Adrenal gland (tissue), 12 donors: Measurements from ENCODE around the gene AVP. TPM values are rescaled to one million over a fixed set of nuclear protein-coding genes. Genes with fewer than 3 reads are reported as not detected.
A peak's percentile ranks its signal among the peaks of the same experiment; 100 is the strongest.

Source experiments
- DNase-seq, 7 donors: peaks; one replicate each; pipeline ENCODE4 v3.0.0-alpha.2; 2019 to 2020
- H3K27ac ChIP-seq, 5 donors: fragments of 200-600 bp; sonication (generic) in 4 of 5; 1 replicate in 3 of 5; 2 replicates in 2 of 5; pipeline versions ENCODE4 v1.5.1 to v1.8.0; 2016 to 2020; ENCODE audit warnings: mild to moderate bottlenecking in 1 of 5
- H3K27me3 ChIP-seq: fragments of 200-600 bp; 2 replicates; pipeline ENCODE4 v1.8.0; 2021
- H3K36me3 ChIP-seq, 2 donors: fragments of 200-600 bp; replicated peaks in 1 of 2; 1 replicate in 1 of 2; 2 replicates in 1 of 2; pipeline versions ENCODE4 v1.5.1 to v1.8.0; 2018 to 2022
- H3K4me1 ChIP-seq, 2 donors: fragments of 200-600 bp; replicated peaks in 1 of 2; 1 replicate in 1 of 2; 2 replicates in 1 of 2; pipeline versions ENCODE4 v1.5.1 to v1.8.0; 2018 to 2021
- H3K4me3 ChIP-seq, 4 donors: fragments of 200-600 bp; sonication (generic) in 3 of 4; one replicate each; pipeline ENCODE4 v1.5.1; 2016 to 2018
- H3K9me3 ChIP-seq, 3 donors: fragments of 200-600 bp; sonication (generic) in 1 of 3; replicated peaks in 1 of 3; 1 replicate in 2 of 3; 2 replicates in 1 of 3; pipeline versions ENCODE4 v1.5.1 to v1.8.0; 2016 to 2021
- POLR2A ChIP-seq, 2 donors: fragments of 450-650 bp; IDR thresholded peaks; one replicate each; pipeline ENCODE4 v1.6.1; 2017; ENCODE audit warnings: antibody characterized with exemption in 2 of 2, mild to moderate bottlenecking in 2 of 2, moderate library complexity in 1 of 2
- WGBS, 4 donors: extraction: QIAGEN DNeasy Blood & Tissue Kit in 2 of 4; methylation state at CpG; one replicate each; pipeline versions ENCODE4 v1.1.5 to v1.1.7; 2013 to 2017; 5-methylcytosine and 5-hydroxymethylcytosine counted together
- intact Hi-C, 2 donors: fragments of 100-400 bp; cut with DNase I; formaldehyde crosslinking; loops; one replicate each; pipeline versions ENCODE4 v1.14.1 to v1.15.0; 2022 to 2023
- polyA plus RNA-seq, 3 donors: library from polyadenylated mRNA; stranded (reverse); fragments of 200-250 nt in 2 of 3; fragments of 350-450 nt in 1 of 3; fragmentation: Illumina TruSeq in 1 of 3; extraction: RNeasy Lipid Tissue Mini Kit (QIAGEN cat#74804) in 1 of 3; gene quantifications; one replicate each; pipeline ENCODE4 v1.2.3, GENCODE V29; 2013 to 2014
- total RNA-seq, 9 donors: library from RNA; depleted of rRNA in 4 of 9; stranded (reverse); fragments of >200 nt in 4 of 9; fragments of 120-200 nt in 1 of 9; fragmentation: NEBNext Ultra II Directional in 1 of 9; extraction: Animal tissue kit (Norgen Biotek cat#: 25700) in 1 of 9; gene quantifications; one replicate each; pipeline versions ENCODE4 v1.1.0 to v1.2.4, GENCODE V29; 2013 to 2023
- TF ChIP-seq, protein P1 (sequence below), 6 experiments: fragments of 450-650 bp in 4 of 6; fragments of 200-600 bp in 2 of 6; sonication (generic) in 1 of 6; IDR thresholded peaks; 1 replicate in 5 of 6; 2 replicates in 1 of 6; pipeline versions ENCODE4 v1.5.1 to v1.8.0; 2016 to 2021; ENCODE audit warnings: antibody characterized with exemption in 6 of 6, mild to moderate bottlenecking in 2 of 6, moderate library complexity in 1 of 6
- donor health status: healthy with polysubstance abuse.
- donor health status: Bipolar disorder and iron deficiency.
- donor health status: DM: yes; HTN: yes; CAD: no.
- donor health status: DM: no; HTN: no; CAD: no.
- donor health status: DM: no; HTN: no; CAD: no.
- donor health status: DM: yes; HTN: yes; CAD: no.

Gene AVP
- total and polyA plus RNA-seq, 12 donors: 0.27 to 0.75 (median 0.64) TPM; not detected in 8

DNA sequence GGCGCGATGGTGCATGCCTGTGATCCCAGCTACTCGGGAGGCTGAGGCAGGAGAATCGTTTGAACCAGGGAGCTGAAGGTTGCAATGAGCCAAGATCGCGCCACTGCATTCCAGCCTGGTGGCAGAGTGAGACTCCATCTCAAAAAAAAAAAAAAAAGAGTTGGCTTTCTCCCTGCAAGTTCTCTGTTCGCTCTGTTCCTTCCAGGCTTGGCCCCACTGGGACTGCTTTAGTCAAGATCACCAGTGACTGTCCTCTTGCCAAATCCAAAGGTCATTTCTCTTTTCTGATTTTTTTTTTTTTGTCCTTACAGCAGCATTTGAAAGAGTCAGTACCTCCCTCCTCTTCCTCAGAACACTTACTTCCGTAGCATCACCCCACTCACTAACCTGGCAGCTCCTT, 51.9 kb downstream of the AVP start:
- no peak for TF ChIP-seq POLR2A (IDR thresholded peaks at IDR 0.05)
- TF ChIP-seq, protein P1, sequence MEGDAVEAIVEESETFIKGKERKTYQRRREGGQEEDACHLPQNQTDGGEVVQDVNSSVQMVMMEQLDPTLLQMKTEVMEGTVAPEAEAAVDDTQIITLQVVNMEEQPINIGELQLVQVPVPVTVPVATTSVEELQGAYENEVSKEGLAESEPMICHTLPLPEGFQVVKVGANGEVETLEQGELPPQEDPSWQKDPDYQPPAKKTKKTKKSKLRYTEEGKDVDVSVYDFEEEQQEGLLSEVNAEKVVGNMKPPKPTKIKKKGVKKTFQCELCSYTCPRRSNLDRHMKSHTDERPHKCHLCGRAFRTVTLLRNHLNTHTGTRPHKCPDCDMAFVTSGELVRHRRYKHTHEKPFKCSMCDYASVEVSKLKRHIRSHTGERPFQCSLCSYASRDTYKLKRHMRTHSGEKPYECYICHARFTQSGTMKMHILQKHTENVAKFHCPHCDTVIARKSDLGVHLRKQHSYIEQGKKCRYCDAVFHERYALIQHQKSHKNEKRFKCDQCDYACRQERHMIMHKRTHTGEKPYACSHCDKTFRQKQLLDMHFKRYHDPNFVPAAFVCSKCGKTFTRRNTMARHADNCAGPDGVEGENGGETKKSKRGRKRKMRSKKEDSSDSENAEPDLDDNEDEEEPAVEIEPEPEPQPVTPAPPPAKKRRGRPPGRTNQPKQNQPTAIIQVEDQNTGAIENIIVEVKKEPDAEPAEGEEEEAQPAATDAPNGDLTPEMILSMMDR (IDR thresholded peaks at IDR 0.05): no peak
- Histone ChIP-seq H3K9me3 (no peaks in the 10 kb centered on the region), H3K27me3 (no peaks in the 10 kb centered on the region), H3K36me3 (peaks cover 0 to 35% of the 10 kb centered on the region in 2 donors), H3K27ac (no peak overlapping the region), H3K4me3 (no peak overlapping the region), H3K4me1 (no peaks in the 10 kb centered on the region)
- intact Hi-C loops: no loop called here
- DNase-seq: peak in 4 of 7 donors; percentile 29 to 64 (median 47)
- WGBS, 4 donors: 81 to 94% (median 88%) methylated on average over 8 of the region's 8 CpGs

Other genes starting within 250 kb of the AVP start
- gene PCED1A, start 244.1 kb downstream of the AVP start, total RNA-seq: 10 to 100 TPM; 16.8 to 65.8 (median 46.3) TPM
- 100 to 1,000 TPM in 2 of 3 donors, 1 to 10 TPM in 1; 9.6 to 244 (median 129) TPM for gene PCED1A, start 244.1 kb downstream of the AVP start, polyA plus RNA-seq
- 10 to 100 TPM; 28.1 to 45.0 (median 33.8) TPM for gene VPS16, start 244.0 kb downstream of the AVP start, total RNA-seq
- 100 to 1,000 TPM in 1 of 3 donors, 10 to 100 TPM in 2; 24.8 to 115 (median 99.8) TPM for gene VPS16, start 244.0 kb downstream of the AVP start, polyA plus RNA-seq
- 10 to 100 TPM; 33.5 to 62.5 (median 47.7) TPM for gene PTPRA, start 211.2 kb downstream of the AVP start, total RNA-seq
- 10 to 100 TPM; 16.3 to 94.7 (median 16.7) TPM for gene PTPRA, start 211.2 kb downstream of the AVP start, polyA plus RNA-seq
- 1 to 10 TPM in 1 of 9 donors, under 1 TPM in 2, not detected in 6; 0.34 to 1.7 (median 0.65) TPM for gene GNRH2, start 41.1 kb downstream of the AVP start, total RNA-seq
- 1 to 10 TPM in 2 of 3 donors, not detected in 1; 3.1 to 4.2 TPM for gene GNRH2, start 41.1 kb downstream of the AVP start, polyA plus RNA-seq
- gene MRPS26, start 38.7 kb downstream of the AVP start, total RNA-seq: 100 to 1,000 TPM in 3 of 9 donors, 10 to 100 TPM in 6; 67.2 to 144 (median 78.2) TPM
- gene MRPS26, start 38.7 kb downstream of the AVP start, polyA plus RNA-seq: 100 to 1,000 TPM in 2 of 3 donors, 10 to 100 TPM in 1; 27.9 to 145 (median 135) TPM
- gene OXT, start 13.1 kb downstream of the AVP start, total RNA-seq: 1 to 10 TPM in 3 of 9 donors, under 1 TPM in 3, not detected in 3; 0.47 to 1.8 (median 0.97) TPM
- 10 to 100 TPM in 1 of 3 donors, 1 to 10 TPM in 1, not detected in 1; 1.5 to 20.5 TPM for gene OXT, start 13.1 kb downstream of the AVP start, polyA plus RNA-seq
- 10 to 100 TPM; 19.1 to 33.8 (median 28.1) TPM for gene FASTKD5, start 75.1 kb upstream of the AVP start, total RNA-seq
- 10 to 100 TPM in 2 of 3 donors, 1 to 10 TPM in 1; 7.2 to 45.0 (median 12.3) TPM for gene FASTKD5, start 75.1 kb upstream of the AVP start, polyA plus RNA-seq
- 10 to 100 TPM in 1 of 9 donors, 1 to 10 TPM in 8; 3.1 to 10.2 (median 8.2) TPM for gene UBOX5, start 75.1 kb upstream of the AVP start, total RNA-seq
- gene UBOX5, start 75.1 kb upstream of the AVP start, polyA plus RNA-seq: 1 to 10 TPM; 4.8 to 9.2 (median 5.0) TPM
- 10 to 100 TPM in 6 of 9 donors, 1 to 10 TPM in 3; 5.8 to 29.9 (median 12.5) TPM for gene LZTS3, start 88.8 kb upstream of the AVP start, total RNA-seq
- 10 to 100 TPM in 1 of 3 donors, 1 to 10 TPM in 2; 3.6 to 12.9 (median 6.5) TPM for gene LZTS3, start 88.8 kb upstream of the AVP start, polyA plus RNA-seq
- gene DDRGK1, start 120.0 kb upstream of the AVP start, total RNA-seq: 100 to 1,000 TPM; 124 to 202 (median 159) TPM
- gene DDRGK1, start 120.0 kb upstream of the AVP start, polyA plus RNA-seq: 100 to 1,000 TPM in 2 of 3 donors, 10 to 100 TPM in 1; 81.6 to 125 (median 113) TPM
- gene ITPA, start 124.8 kb upstream of the AVP start, total RNA-seq: 10 to 100 TPM; 41.4 to 82.3 (median 59.6) TPM
- gene ITPA, start 124.8 kb upstream of the AVP start, polyA plus RNA-seq: 100 to 1,000 TPM in 2 of 3 donors, 10 to 100 TPM in 1; 29.3 to 182 (median 131) TPM
- gene SLC4A11, start 154.5 kb upstream of the AVP start, total RNA-seq: 10 to 100 TPM in 4 of 9 donors, 1 to 10 TPM in 4, under 1 TPM in 1; 0.06 to 30.6 (median 9.8) TPM
- 10 to 100 TPM in 1 of 3 donors, 1 to 10 TPM in 1, under 1 TPM in 1; 0.97 to 12.1 (median 6.4) TPM for gene SLC4A11, start 154.5 kb upstream of the AVP start, polyA plus RNA-seq